GM23338 (cell line): ENCODE data around the gene F2RL3. TPM values are rescaled to one million over a fixed set of nuclear protein-coding genes. Genes with fewer than 3 reads are reported as not detected.

Experiments
- ATAC-seq: fragments of 200-7000 bp; cut with Tn5 transposase; 3 replicates; pipeline ENCODE4 v1.9.1; 2020
- DNase-seq: peaks from one replicate; pipeline ENCODE4 v3.0.0-alpha.2; 2015; ENCODE audit warnings: low spot score
- H2AFZ ChIP-seq: fragments of 200-600 bp; sonication (generic); 2 replicates; pipeline ENCODE4 v1.8.0; 2016; ENCODE audit warnings: antibody characterized with exemption, mild to moderate bottlenecking, moderate library complexity
- H3F3A ChIP-seq: fragments of 200-600 bp; sonication (generic); replicated peaks from 2 replicates; pipeline ENCODE4 v1.8.0; 2017; ENCODE audit warnings: antibody characterized with exemption, mixed run types, low read depth
- H3K27ac ChIP-seq: fragments of 200-600 bp; sonication (generic); 2 replicates; pipeline ENCODE4 v1.6.1; 2016; ENCODE audit warnings: low read depth
- H3K27me3 ChIP-seq: fragments of 200-600 bp; sonication (generic); 2 replicates; pipeline ENCODE4 v1.8.0; 2016; ENCODE audit warnings: mild to moderate bottlenecking, mixed run types, moderate library complexity; ENCODE audit not compliant: insufficient read depth
- H3K36me3 ChIP-seq: fragments of 200-600 bp; sonication (generic); 2 replicates; pipeline ENCODE4 v1.8.0; 2016; ENCODE audit warnings: mild to moderate bottlenecking; ENCODE audit not compliant: insufficient read depth
- H3K4me1 ChIP-seq: fragments of 200-600 bp; sonication (generic); 2 replicates; pipeline ENCODE4 v1.8.0; 2016; ENCODE audit warnings: mild to moderate bottlenecking, moderate library complexity; ENCODE audit not compliant: insufficient read depth
- H3K4me2 ChIP-seq: fragments of 200-600 bp; sonication (generic); 2 replicates; pipeline ENCODE4 v1.7.1; 2017; ENCODE audit warnings: mixed run types
- H3K4me3 ChIP-seq: fragments of 200-600 bp; sonication (generic); 2 replicates; pipeline ENCODE4 v1.6.1; 2016; ENCODE audit warnings: mixed run types
- H3K79me2 ChIP-seq: fragments of 200-600 bp; sonication (generic); replicated peaks from 2 replicates; pipeline ENCODE4 v1.8.0; 2017; ENCODE audit warnings: mild to moderate bottlenecking; ENCODE audit not compliant: insufficient read depth
- H3K9me2 ChIP-seq: fragments of 200-600 bp; sonication (generic); 2 replicates; pipeline ENCODE4 v1.8.0; 2017; ENCODE audit not compliant: insufficient read depth
- H4K20me1 ChIP-seq: fragments of 200-600 bp; sonication (generic); replicated peaks from 2 replicates; pipeline ENCODE4 v1.8.0; 2017; ENCODE audit warnings: mild to moderate bottlenecking; ENCODE audit not compliant: insufficient read depth
- H3K27ac Mint-ChIP-seq: 2 replicates; pipeline ENCODE4 v1.8.0; 2020; ENCODE audit warnings: inconsistent platforms, mild to moderate bottlenecking, moderate library complexity, mixed read lengths
- H3K27me3 Mint-ChIP-seq: 3 replicates; pipeline ENCODE4 v1.8.0; 2022; ENCODE audit warnings: low read depth, mild to moderate bottlenecking, moderate library complexity, mixed read lengths, inconsistent platforms; ENCODE audit not compliant: insufficient read depth, poor library complexity
- H3K36me3 Mint-ChIP-seq: 3 replicates; pipeline ENCODE4 v1.8.0; 2021; ENCODE audit warnings: low read depth, mild to moderate bottlenecking, inconsistent platforms, moderate library complexity, mixed read lengths
- H3K4me1 Mint-ChIP-seq: 3 replicates; pipeline ENCODE4 v1.8.0; 2020; ENCODE audit warnings: mild to moderate bottlenecking, inconsistent platforms, mixed read lengths
- H3K4me3 Mint-ChIP-seq: 3 replicates; pipeline ENCODE4 v1.8.0; 2021; ENCODE audit warnings: moderate library complexity, mild to moderate bottlenecking, inconsistent platforms, mixed read lengths
- H3K9me3 Mint-ChIP-seq: 3 replicates; pipeline ENCODE4 v1.8.0; 2020; ENCODE audit warnings: moderate library complexity, mild to moderate bottlenecking, inconsistent platforms, mixed read lengths
- CREB1 ChIP-seq: fragments of 250-450 bp; sonication (Bioruptor Pico); IDR thresholded peaks from 2 replicates; pipeline ENCODE4 v1.5.0; 2020; ENCODE audit warnings: low read depth, mild to moderate bottlenecking, moderate library complexity
- CTCF ChIP-seq, 2 experiments: fragments of 200-600 bp in 1 of 2; sonication (generic) in 1 of 2; conservative IDR thresholded peaks; 2 replicates each; pipeline versions ENCODE4 v1.5.1 to v1.6.1; 2016 to 2017; ENCODE audit warnings: antibody characterized with exemption in 2 of 2, low read depth in 2 of 2, mild to moderate bottlenecking in 2 of 2, moderate library complexity in 1 of 2
- ETS1 ChIP-seq: IDR thresholded peaks from 2 replicates; pipeline ENCODE4 v1.6.1; 2016; ENCODE audit warnings: antibody characterized with exemption
- EZH2 ChIP-seq: fragments of 200-600 bp; sonication (generic); IDR thresholded peaks from one replicate; pipeline ENCODE4 v1.8.0; 2017; ENCODE audit warnings: antibody characterized with exemption, mild to moderate bottlenecking, low read depth; ENCODE audit not compliant: unreplicated experiment
- EZH2phosphoT487 ChIP-seq: fragments of 200-600 bp; sonication (generic); IDR thresholded peaks from one replicate; pipeline ENCODE4 v1.8.1; 2018; ENCODE audit warnings: antibody characterized with exemption; ENCODE audit not compliant: unreplicated experiment
- JUNB ChIP-seq: IDR thresholded peaks from one replicate; pipeline ENCODE4 v1.6.1; 2016; ENCODE audit warnings: antibody characterized with exemption; ENCODE audit not compliant: unreplicated experiment
- POLR2AphosphoS5 ChIP-seq: IDR thresholded peaks from 2 replicates; pipeline ENCODE4 v1.6.1; 2016; ENCODE audit warnings: antibody characterized with exemption, low read depth
- REST ChIP-seq: IDR thresholded peaks from one replicate; pipeline ENCODE4 v1.6.1; 2018; ENCODE audit warnings: antibody characterized with exemption; ENCODE audit not compliant: unreplicated experiment
- ZNF114 ChIP-seq: fragments of 250-450 bp; sonication (Bioruptor Pico); IDR thresholded peaks from 2 replicates; pipeline ENCODE4 v1.5.0; 2020; ENCODE audit warnings: mild to moderate bottlenecking, moderate library complexity
- ZNF462 ChIP-seq: fragments of 250-450 bp; sonication (Bioruptor Pico); IDR thresholded peaks from 2 replicates; pipeline ENCODE4 v1.5.0; 2020; ENCODE audit warnings: mild to moderate bottlenecking, moderate library complexity
- polyA plus RNA-seq: library from polyadenylated mRNA; unstranded; fragments of >200 nt; fragmentation: Nextera tagmentation; extraction: Ambion mirVana; gene quantifications from 2 replicates; pipeline ENCODE4 v1.2.1, GENCODE V29; 2016
- total RNA-seq: library from RNA; depleted of rRNA; stranded (reverse); fragments of >200 nt; shearing (Covaris generic); gene quantifications from 2 replicates; pipeline ENCODE4 v1.2.3, GENCODE V29; 2014

Gene F2RL3
- total and polyA plus RNA-seq, 2 experiments from 2014 or later: not detected

GRCh38 chr19:16914421-16914820, 25.6 kb downstream of the F2RL3 start (continued):
- TF ChIP-seq ZNF462 (CRISPR knock-in tag): no peak

GRCh38 chr19:16915135-16915534, 26.3 kb downstream of the F2RL3 start:
- Histone ChIP-seq H3K36me3 (no peaks in the 10 kb centered on the region; the same call in 1 of the 2 replicates), H3K4me1 (no peaks in the 10 kb centered on the region), H3K4me2 (no peak overlapping the region), H4K20me1 (no peaks in the 10 kb centered on the region), H3K9me2 (no peaks in the 10 kb centered on the region), H3F3A (no peaks in the 10 kb centered on the region), H3K4me3 (no peak overlapping the region), H2AFZ (no peak overlapping the region), H3K27ac (no peak overlapping the region), H3K79me2 (no peaks in the 10 kb centered on the region), H3K27me3 (no peaks in the 10 kb centered on the region)
- Mint-ChIP-seq H3K4me3 (no peak overlapping the region), H3K4me1 (no peaks in the 10 kb centered on the region), H3K9me3 (peaks cover 60% of the 10 kb centered on the region), H3K36me3 (peaks cover 35% of the 10 kb centered on the region), H3K27ac (no peak overlapping the region), H3K27me3 (peaks cover 2% of the 10 kb centered on the region)
- no peak for ATAC-seq
- DNase-seq: no peak
- TF ChIP-seq ZNF114 (CRISPR knock-in tag): no peak
- no peak for TF ChIP-seq CREB1 (CRISPR knock-in tag)
- no peak for TF ChIP-seq EZH2
- no peak for TF ChIP-seq JUNB
- TF ChIP-seq CTCF (conservative IDR thresholded peaks at IDR 0.05; ENCODE audit: low read depth in 2 of 2): no peak
- TF ChIP-seq EZH2phosphoT487: no peak
- no peak for TF ChIP-seq REST
- no peak for TF ChIP-seq POLR2AphosphoS5
- TF ChIP-seq ETS1: no peak
